GM12878 (cell line): ENCODE measurements around the gene CCDC57. TPM values are rescaled to one million over a fixed set of nuclear protein-coding genes. Genes with fewer than 3 reads are reported as not detected.

Experiments used
- ATAC-seq: fragments of 200-7000 bp; cut with Tn5 transposase; 3 replicates; pipeline ENCODE4 v1.9.1; 2020; ENCODE audit warnings: mild to moderate bottlenecking, moderate library complexity
- BruUV-seq: library from RNA; stranded (reverse); fragments of 400-500 nt; replicated peaks from 2 replicates; lab custom pipeline; 2021; lab: Mats Ljungman, UMichigan
- CTCF ChIA-PET: fragments of 300-600 bp; sonication (Branson Sonifier 250); formaldehyde crosslinking; extraction: SDS; loops from one replicate; lab custom pipeline; 2021; ENCODE audit warnings: inconsistent platforms; lab: Yijun Ruan, JAX
- POLR2A ChIA-PET: fragments of 350-600 bp; formaldehyde crosslinking; extraction: SDS; loops from one replicate; lab custom pipeline; 2021; ENCODE audit warnings: inconsistent platforms; lab: Charles Lee
- RAD21 ChIA-PET: fragments of 300-600 bp; sonication (Branson Sonifier 250); formaldehyde crosslinking; loops from one replicate; lab custom pipeline; 2023; ENCODE audit warnings: antibody characterized with exemption; ENCODE audit not compliant: unreplicated experiment; lab: Charles Lee
- SMC1A ChIA-PET: fragments of 300-600 bp; sonication (Branson Sonifier 250); formaldehyde crosslinking; loops from one replicate; lab custom pipeline; 2023; ENCODE audit not compliant: unreplicated experiment, uncharacterized antibody; lab: Charles Lee
- DNase-seq: peaks from one replicate; pipeline ENCODE4 v3.0.0-alpha.2; 2011; ENCODE audit warnings: low read depth, low spot score
- FAIRE-seq: peaks from 3 replicates; lab custom pipeline; 2011; peaks lifted over from hg19 to GRCh38; lab: Jason Lieb, UNC
- H2AFZ ChIP-seq: 2 replicates; pipeline ENCODE4 v1.6.0; 2011; ENCODE audit warnings: low read depth, low read length, control low read depth; ENCODE audit not compliant: control insufficient read depth
- H3K27ac ChIP-seq: 2 replicates; pipeline ENCODE4 v1.5.1; 2011; ENCODE audit warnings: control low read depth; ENCODE audit not compliant: control insufficient read depth, insufficient read depth
- H3K27me3 ChIP-seq, 2 experiments: replicated peaks in 1 of 2; 2 replicates each; pipeline versions ENCODE4 v1.6.0 to v1.6.1; 2011; ENCODE audit warnings: low read length in 1 of 2; ENCODE audit not compliant: control insufficient read depth in 2 of 2, insufficient read depth in 2 of 2
- H3K36me3 ChIP-seq, 2 experiments: 2 replicates each; pipeline ENCODE4 v1.5.1; 2011; ENCODE audit warnings: low read length in 1 of 2; ENCODE audit not compliant: control insufficient read depth in 2 of 2, insufficient read depth in 2 of 2
- H3K4me1 ChIP-seq: 2 replicates; pipeline ENCODE4 v1.6.1; 2011; ENCODE audit warnings: mild to moderate bottlenecking, low read length, moderate library complexity, mixed read lengths; ENCODE audit not compliant: control insufficient read depth, insufficient read depth
- H3K4me2 ChIP-seq: 2 replicates; pipeline ENCODE4 v1.6.0; 2011; ENCODE audit warnings: control low read depth; ENCODE audit not compliant: control insufficient read depth, insufficient read depth
- H3K4me3 ChIP-seq: fragments of 200-600 bp; sonication (generic); 2 replicates; pipeline ENCODE4 v1.5.1; 2016
- H3K79me2 ChIP-seq: 2 replicates; pipeline ENCODE4 v1.6.0; 2011; ENCODE audit warnings: low read length; ENCODE audit not compliant: control insufficient read depth, insufficient read depth
- H3K9ac ChIP-seq: 2 replicates; pipeline ENCODE4 v1.8.0; 2011; ENCODE audit warnings: low read length, control low read depth, mixed read lengths; ENCODE audit not compliant: control insufficient read depth, insufficient read depth
- H3K9me3 ChIP-seq: replicated peaks from 3 replicates; pipeline ENCODE4 v1.5.1; 2011; ENCODE audit warnings: mild to moderate bottlenecking, low read length; ENCODE audit not compliant: control insufficient read depth, insufficient read depth
- H4K20me1 ChIP-seq: 2 replicates; pipeline ENCODE4 v1.6.0; 2011; ENCODE audit not compliant: control insufficient read depth, insufficient read depth
- CREM ChIP-seq: IDR thresholded peaks from 2 replicates; pipeline ENCODE4 v1.6.1; 2014; ENCODE audit warnings: antibody characterized with exemption, low read depth
- FOS ChIP-seq: IDR thresholded peaks from 3 replicates; pipeline ENCODE4 v1.6.1; 2011; ENCODE audit warnings: borderline replicate concordance; ENCODE audit not compliant: insufficient read length; ENCODE audit errors: extremely low read depth
- HCFC1 ChIP-seq: fragments of 150-350 bp; IDR thresholded peaks from 2 replicates; pipeline ENCODE4 v1.6.1; 2014; ENCODE audit warnings: low read length
- MXI1 ChIP-seq: fragments of 150-350 bp; IDR thresholded peaks from 2 replicates; pipeline ENCODE4 v1.6.1; 2011; ENCODE audit warnings: low read depth, mild to moderate bottlenecking, inconsistent platforms, low read length, improper control_type of control experiment
- NFXL1 ChIP-seq: fragments of 450-650 bp; IDR thresholded peaks from 2 replicates; pipeline ENCODE4 v1.6.1; 2017; ENCODE audit warnings: antibody characterized with exemption, mild to moderate bottlenecking, borderline replicate concordance
- NRF1 ChIP-seq: conservative IDR thresholded peaks from 2 replicates; pipeline ENCODE4 v1.6.1; 2011; ENCODE audit warnings: mild to moderate bottlenecking, low read depth, low read length, improper control_type of control experiment
- POLR2A ChIP-seq: IDR thresholded peaks from 2 replicates; pipeline ENCODE4 v1.6.1; 2011; ENCODE audit warnings: low read depth, mild to moderate bottlenecking, low read length
- POLR2AphosphoS5 ChIP-seq: IDR thresholded peaks from 2 replicates; pipeline ENCODE4 v1.6.1; 2011; ENCODE audit warnings: mild to moderate bottlenecking, low read length, inconsistent platforms
- RB1 ChIP-seq: fragments of 450-650 bp; formaldehyde crosslinking; IDR thresholded peaks from 2 replicates; pipeline ENCODE4 v1.6.1; 2017; ENCODE audit warnings: mild to moderate bottlenecking, borderline replicate concordance
- RBBP5 ChIP-seq: fragments of 200-600 bp; sonication (generic); conservative IDR thresholded peaks from 2 replicates; pipeline ENCODE4 v1.6.1; 2016
- SMC3 ChIP-seq: IDR thresholded peaks from 2 replicates; pipeline ENCODE4 v1.6.1; 2011; ENCODE audit warnings: low read length, improper control_type of control experiment, borderline replicate concordance
- SP1 ChIP-seq: IDR thresholded peaks from one replicate; pipeline ENCODE4 v1.6.1; 2011; ENCODE audit warnings: low read depth, low read length
- TARDBP ChIP-seq: IDR thresholded peaks from 2 replicates; pipeline ENCODE4 v1.6.1; 2016; ENCODE audit warnings: borderline replicate concordance
- YBX1 ChIP-seq: fragments of 450-650 bp; IDR thresholded peaks from 2 replicates; pipeline ENCODE4 v1.6.1; 2016; ENCODE audit warnings: antibody characterized with exemption
- WGBS: methylation state at CpG from one replicate; pipeline ENCODE4 v1.1.6; 2016; ENCODE audit warnings: low lambda C conversion rate; ENCODE audit not compliant: insufficient replicate concordance, insufficient coverage; ENCODE audit errors: missing lambda C conversion rate; 5-methylcytosine and 5-hydroxymethylcytosine counted together
- in situ Hi-C: fragments of 300-500 bp; cut with MboI; formaldehyde crosslinking; loops from 9 replicates; pipeline ENCODE4 v1.14.3; 2018; ENCODE audit warnings: mixed read lengths
- intact Hi-C: fragments of 100-400 bp; cut with micrococcal nuclease; formaldehyde crosslinking; loops from one replicate; pipeline ENCODE4 v1.14.2; 2022; ENCODE audit not compliant: unreplicated experiment
- polyA plus RNA-seq, 11 experiments: library from polyadenylated mRNA; depleted of rRNA in 4 of 11; unstranded in 6 of 11; stranded (reverse) in 5 of 11; fragments of >200 nt; fragmentation: Nextera tagmentation in 4 of 11; fragmentation: Illumina TruSeq in 1 of 11; extraction: Ambion mirVana in 4 of 11; extraction: Trizol in 1 of 11; gene quantifications; 1 replicate in 1 of 11; 2 replicates in 10 of 11; pipeline versions ENCODE4 v1.2.1 to v1.2.3, GENCODE V29; 2011 to 2016; ENCODE audit warnings: inconsistent platforms in 2 of 11, missing spikeins in 2 of 11, low read depth in 1 of 11
- total RNA-seq, 4 experiments: library from RNA; depleted of rRNA in 3 of 4; stranded (reverse); fragments of >200 nt in 3 of 4; fragmentation: Illumina TruSeq in 1 of 4; extraction: Trizol in 1 of 4; gene quantifications; 2 replicates each; pipeline versions ENCODE4 v1.2.1 to v1.2.3, GENCODE V29; 2013 to 2021

The CCDC57 gene
- total and polyA plus RNA-seq, 10 of the 15 experiments (the other 5 are each of a cell fraction or from before 2014, with no cell fraction given): 5.4 to 123 (median 45.8) TPM

- 69% methylated on average over 9 of the region's 9 CpGs for WGBS
- CTCF ChIA-PET: no interaction called here
Measured at GRCh38 chr17:82113422-82113821, 99.2 kb downstream of the CCDC57 start.

GRCh38 chr17:82112914-82113311 lies 99.7 kb downstream of the CCDC57 start:
- Histone ChIP-seq H4K20me1 (no peaks in the 10 kb centered on the region), H3K9ac (no peak overlapping the region), H3K4me3 (no peak overlapping the region), H3K4me2 (no peak overlapping the region), H3K4me1 (no peaks in the 10 kb centered on the region), H3K27ac (no peak overlapping the region), H3K27me3 (no peaks in the 10 kb centered on the region), H2AFZ (no peak overlapping the region), H3K9me3 (no peaks in the 10 kb centered on the region), H3K36me3 (no peaks in the 10 kb centered on the region), H3K79me2 (no peaks in the 10 kb centered on the region)
- no peak for TF ChIP-seq CREM
- TF ChIP-seq SMC3: no peak
- TF ChIP-seq RBBP5: no peak
- SMC1A ChIA-PET: interaction anchor here (0.6 kb wide), 1 partner anchor 307 kb away, joined by 3 read pairs; no protein-coding TSS in a partner anchor
- DNase-seq: no peak
- RAD21 ChIA-PET: no interaction called here
- 70% methylated on average over 6 of the region's 6 CpGs for WGBS
- POLR2A ChIA-PET: no interaction called here
- no peak for FAIRE-seq
- in situ Hi-C loops (no loop called here), intact Hi-C loops (no loop called here)
- ATAC-seq: no peak
- CTCF ChIA-PET: no interaction called here
- no TSS peak for BruUV-seq

More at GRCh38 chr17:82113422-82113821, 99.2 kb downstream of the CCDC57 start:
- TF ChIP-seq YBX1: no peak
- TF ChIP-seq POLR2AphosphoS5: no peak
- no peak for TF ChIP-seq NRF1
- no peak for TF ChIP-seq MXI1
- TF ChIP-seq RB1: no peak
- TF ChIP-seq FOS: no peak
- no peak for TF ChIP-seq NFXL1
- no peak for TF ChIP-seq HCFC1
- no peak for TF ChIP-seq POLR2A
- TF ChIP-seq TARDBP: no peak
- TF ChIP-seq SP1: no peak
- FAIRE-seq (no peak), ATAC-seq (no peak), DNase-seq (no peak)
- no peak overlapping the region for H3K4me2 ChIP-seq
- no peaks in the 10 kb centered on the region for H3K9me3 ChIP-seq
- in situ Hi-C loops: no loop called here
- no peaks in the 10 kb centered on the region for H3K27me3 ChIP-seq
- no peak overlapping the region for H3K9ac ChIP-seq
- no peaks in the 10 kb centered on the region for H3K36me3 ChIP-seq
- no peaks in the 10 kb centered on the region for H4K20me1 ChIP-seq
- SMC1A ChIA-PET: no interaction called here
- RAD21 ChIA-PET: no interaction called here
- no TSS peak for BruUV-seq
- no peak overlapping the region for H2AFZ ChIP-seq
- H3K79me2 ChIP-seq: no peaks in the 10 kb centered on the region
- H3K4me1 ChIP-seq: no peaks in the 10 kb centered on the region
- intact Hi-C loops: no loop called here
- no peak overlapping the region for H3K4me3 ChIP-seq
- POLR2A ChIA-PET: no interaction called here
- H3K27ac ChIP-seq: no peak overlapping the region
